GM18511 (cell line): Measurements from ENCODE around the gene KIF18B.
A peak's percentile ranks its signal among the peaks of the same experiment; 100 is the strongest.
"Not testable (repeated sequence)": the region's sequence is repeated elsewhere in the genome, so short reads cannot be mapped to it uniquely, and the experiment has no call there.

ENCODE experiments used
- ATAC-seq: cut with Tn5 transposase; IDR thresholded peaks from one replicate; pipeline ENCODE4 v1.9.1; 2021; ENCODE audit warnings: mild to moderate bottlenecking, moderate library complexity; ENCODE audit not compliant: unreplicated experiment

The KIF18B gene

DNA sequence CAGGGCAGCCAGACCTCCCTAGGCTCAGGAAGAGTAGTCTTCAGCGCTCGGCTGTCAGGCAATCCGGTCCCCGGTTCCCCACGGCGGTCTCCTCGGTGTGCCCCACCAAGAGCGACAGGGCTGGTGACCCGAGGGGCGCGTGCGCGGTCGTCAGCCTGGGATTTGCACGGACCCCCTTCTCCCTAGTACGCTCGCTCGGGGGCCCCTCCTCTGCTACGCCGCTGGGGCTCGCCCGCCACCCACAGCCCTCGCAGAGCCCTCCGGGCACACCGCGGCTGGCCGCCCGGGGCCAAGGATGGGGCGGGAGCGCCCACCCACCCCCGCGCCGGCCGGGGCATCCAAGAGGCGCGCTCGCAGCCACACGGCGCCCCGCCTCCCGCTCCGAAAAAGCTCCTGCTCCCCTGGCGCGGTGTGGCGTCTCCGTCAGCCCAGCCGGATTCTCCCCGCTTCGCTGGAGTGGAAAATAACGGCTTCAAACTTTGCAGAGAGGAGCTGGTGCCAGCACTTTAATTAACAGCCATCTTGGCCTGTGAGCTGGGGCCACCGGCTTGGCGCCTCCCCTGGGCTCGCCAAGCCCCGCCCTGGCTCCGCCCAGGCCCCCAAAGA, 22.7 kb upstream of the KIF18B start:
- ATAC-seq = no peak

- ATAC-seq = no peak
Measured at GRCh38 chr17:44969144-44969780, 21.7 kb upstream of the KIF18B start.

- ATAC-seq = peak; percentile 78
Measured at GRCh38 chr17:44968225-44969143, 20.9 kb upstream of the KIF18B start, which contains the start of gene C1QL1. TSS of gene C1QL1 (minus strand) at chr17:44968303. CDS start at chr17:44968048, 255 bp downstream.

- ATAC-seq = no peak
Measured at GRCh38 chr17:44967907-44968224, 20.3 kb upstream of the KIF18B start.

- no peak for ATAC-seq
Measured at GRCh38 chr17:44967026-44967906, 19.7 kb upstream of the KIF18B start.

DNA sequence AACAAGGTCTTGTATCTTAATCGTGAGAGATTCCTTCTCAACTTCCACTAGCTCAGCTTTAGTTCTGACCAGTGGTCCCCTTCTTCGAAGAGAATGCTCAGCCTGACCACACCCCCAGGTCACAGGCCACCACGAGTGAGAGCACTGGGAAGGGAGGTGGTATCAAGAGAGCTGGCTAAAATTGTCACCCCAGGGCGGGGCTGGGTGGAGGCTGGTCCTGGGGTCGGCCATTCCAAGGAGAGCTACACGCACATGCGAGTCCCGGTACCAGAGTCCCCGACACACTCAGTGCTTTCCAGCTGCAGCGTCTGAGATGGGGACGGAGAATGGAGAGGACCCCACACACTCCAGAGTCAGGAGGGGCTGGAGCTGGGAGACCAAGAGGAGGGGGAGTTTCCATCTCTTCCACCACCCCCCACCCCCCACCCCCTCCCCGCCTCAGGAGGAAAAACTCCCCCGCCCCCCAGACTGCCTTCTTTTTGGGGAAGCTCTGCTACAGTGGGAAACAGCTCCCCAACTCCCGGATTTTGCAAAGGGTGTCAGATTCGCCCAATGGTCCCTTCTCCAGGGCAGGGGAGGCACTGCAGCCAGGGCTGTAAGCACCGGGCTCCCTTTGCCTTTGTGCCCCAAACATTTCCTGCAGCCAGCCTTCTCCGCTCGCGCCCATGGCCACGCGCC, 18.9 kb upstream of the KIF18B start:
- ATAC-seq = no peak

DNA sequence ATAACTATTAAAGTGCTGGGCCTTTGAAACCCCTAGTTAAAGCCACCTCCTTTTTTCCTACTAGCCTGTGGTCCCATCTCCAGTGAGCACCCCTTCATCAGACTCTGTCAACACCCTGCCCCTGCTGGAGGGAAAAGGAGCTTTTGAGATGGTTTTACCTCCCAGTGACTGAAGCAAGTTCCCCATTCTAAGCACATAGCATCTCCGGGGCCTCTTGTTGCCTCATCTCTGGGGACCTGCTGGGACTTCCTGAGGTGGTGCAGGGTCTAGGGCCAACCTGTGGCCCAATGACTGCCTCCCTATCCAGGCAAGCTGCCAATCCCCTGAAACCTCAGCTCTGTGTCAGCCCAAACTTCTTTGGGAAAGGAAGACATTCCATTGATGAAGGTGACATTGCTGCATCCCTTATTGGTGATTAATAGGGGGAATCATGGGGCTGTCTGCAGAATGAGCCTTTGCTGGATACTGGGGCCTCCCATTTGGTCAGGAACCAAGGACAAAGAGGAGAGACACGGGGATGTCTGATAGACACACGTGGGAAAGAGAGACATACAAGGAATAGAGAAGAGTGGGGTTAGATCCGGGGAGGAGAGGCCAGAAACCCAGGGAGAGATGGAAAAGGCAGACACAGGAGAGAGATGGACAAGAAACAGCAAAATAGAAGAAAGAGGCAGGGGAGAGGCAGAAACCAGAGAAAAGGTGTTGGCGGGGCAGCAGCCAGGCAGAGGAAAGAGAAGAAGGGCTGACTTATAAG, 18.1 kb upstream of the KIF18B start:
- ATAC-seq = no peak

DNA sequence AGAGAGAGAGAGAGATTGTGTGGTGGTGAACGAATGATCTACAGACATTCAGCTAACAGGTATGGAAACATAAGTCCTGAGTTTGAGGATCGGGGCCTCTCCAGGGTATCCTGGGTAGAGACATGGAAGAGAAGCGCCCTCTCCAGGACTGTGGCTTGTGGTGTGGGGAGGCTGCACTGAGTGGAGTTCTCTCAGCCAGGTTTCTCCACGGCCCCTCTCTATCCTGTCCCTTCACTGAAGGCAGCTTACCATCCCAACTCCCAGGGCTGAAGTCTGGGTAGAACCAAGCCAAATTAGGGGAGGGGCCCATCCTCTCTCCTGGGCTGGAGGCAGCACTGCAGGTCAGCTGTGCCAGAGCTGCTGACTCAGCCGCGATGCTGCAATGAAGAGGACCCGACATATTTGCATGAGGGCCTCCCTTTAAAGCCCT, 14.4 kb upstream of the KIF18B start:
- ATAC-seq = no peak

GRCh38 chr17:44960691-44961090, 13.1 kb upstream of the KIF18B start:
- ATAC-seq = no peak

DNA sequence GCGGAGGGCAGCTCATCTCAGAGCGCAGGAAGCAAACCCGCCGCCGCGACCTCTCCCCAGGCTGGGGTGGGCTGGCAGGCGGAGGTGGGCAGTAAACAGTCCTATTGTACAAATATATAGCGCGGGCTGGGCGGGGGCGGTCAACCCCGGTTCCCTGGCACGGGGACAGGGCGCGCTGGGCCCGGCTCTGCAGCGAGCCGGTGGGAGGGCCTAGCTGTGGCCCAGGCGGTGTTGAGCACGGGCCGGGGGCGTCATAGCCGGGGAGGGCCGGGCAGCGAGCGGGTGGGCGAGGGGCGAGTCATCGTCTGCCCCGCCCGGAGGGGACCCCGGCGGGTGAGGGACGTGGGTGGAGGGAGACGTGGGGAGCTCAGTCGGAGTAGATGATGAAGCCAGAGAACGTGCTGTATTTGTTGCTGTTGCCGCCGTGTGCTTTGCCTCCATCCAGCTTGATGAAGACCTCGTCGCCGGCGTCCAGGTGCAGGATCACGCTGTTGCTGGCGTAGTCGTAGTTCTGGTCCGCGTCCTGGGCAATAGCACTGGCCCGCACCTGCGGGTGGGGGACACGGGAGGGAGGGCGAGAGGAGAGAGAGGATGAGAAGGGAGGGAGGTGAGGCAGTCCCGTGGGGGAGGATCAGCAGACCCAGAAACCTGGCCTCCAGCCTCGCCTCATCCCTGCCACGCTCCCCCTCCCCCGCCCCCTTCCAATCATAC, 12.4 kb upstream of the KIF18B start:
- no peak for ATAC-seq

DNA sequence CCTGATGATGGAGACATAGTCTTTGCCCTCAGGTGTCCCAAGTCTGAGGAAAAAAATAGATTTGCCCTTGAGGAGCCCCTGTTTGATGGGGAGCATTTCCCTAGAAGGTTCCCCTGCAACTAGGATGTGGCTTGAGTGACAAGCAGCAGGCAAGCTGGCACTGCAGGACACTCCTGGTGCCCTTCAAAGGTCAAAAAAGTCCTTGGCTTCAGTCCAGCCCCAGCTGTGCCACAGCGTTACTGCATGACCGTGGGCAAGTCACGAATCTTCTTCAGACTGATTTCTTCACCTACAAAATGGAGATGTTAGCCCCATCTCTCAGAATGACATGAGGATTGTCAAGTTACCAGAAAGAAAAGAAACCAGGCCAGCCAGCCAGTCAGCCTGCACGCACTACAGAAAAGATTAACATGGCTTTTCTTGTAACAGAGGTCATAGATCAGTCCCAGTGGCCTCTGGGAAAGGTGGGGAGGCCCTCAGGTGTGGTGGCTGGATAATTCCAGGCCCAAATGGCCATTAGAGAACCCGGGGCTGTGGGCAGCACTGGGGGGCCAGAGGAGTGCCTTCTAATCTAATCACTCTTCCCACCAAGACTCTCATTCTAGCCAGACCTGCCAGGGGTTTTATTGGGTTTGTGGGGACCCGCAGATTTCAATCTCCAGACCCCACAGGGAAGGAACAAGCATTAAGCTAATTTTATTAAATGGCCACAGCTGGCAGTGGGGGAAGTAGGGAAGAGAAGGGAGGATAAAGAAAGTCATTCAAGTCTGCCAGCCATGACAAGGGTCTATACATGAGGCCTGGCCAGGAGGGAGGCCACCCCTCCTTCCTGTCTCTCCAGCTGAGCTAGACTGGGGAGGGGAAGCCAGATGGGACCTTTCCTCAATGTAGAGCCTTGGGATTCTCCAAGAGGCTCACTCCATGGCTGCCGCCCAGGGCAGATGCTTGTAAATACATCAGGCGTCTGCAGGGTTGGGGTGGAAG, 9.7 kb upstream of the KIF18B start:
- ATAC-seq = no peak

GRCh38 chr17:44955674-44956425, 8.3 kb upstream of the KIF18B start:
- no peak for ATAC-seq

DNA sequence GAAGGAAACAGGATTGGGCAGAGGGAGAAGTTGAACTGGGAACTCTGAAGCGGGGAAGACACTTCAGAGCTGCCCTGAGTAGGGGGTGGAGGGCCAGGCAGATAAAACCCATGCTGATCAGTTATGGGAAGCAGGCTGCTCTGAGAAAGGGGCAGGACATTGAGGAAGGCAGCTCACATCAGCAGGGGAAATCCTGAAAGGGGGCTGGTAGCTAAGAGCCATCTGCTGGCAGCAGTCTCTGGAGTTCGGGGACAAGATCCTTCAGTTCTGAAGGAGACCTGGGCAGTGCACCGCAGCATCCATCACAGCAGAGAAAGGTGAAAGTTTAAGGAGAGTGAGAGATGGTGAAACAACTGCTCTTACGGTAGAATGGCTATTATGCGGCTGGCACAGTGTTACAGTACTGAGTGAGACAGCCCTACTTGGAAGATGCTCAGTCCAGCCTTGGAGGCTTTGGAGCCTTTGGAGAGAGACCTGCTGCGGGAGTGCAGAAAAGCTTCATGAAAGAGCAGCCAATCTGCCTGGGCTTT, 5.4 kb upstream of the KIF18B start:
- ATAC-seq = no peak

DNA sequence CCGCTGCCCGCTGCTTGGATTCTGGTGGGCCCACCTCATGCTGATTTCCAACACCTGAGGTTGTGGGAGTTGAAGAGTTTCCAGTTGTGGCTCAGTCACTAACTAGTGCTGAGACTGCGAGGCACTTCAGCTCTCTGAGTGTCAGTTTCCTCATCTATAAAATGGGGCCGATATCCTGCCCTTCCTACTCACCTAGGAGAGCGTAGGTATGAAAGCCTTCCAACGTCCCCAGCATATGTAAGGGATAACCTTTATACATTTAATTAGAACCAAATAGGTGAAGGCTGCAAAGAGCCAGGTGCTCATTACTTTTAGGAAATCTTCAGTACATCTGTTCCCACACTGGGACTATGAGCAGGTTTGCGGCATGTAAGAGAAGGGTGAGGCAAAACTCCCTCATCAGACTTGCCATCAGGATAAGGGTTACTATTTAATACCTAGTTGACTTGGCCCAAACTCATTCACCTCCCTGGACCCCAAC, 782 bp upstream of the KIF18B start:
- ATAC-seq = no peak

DNA sequence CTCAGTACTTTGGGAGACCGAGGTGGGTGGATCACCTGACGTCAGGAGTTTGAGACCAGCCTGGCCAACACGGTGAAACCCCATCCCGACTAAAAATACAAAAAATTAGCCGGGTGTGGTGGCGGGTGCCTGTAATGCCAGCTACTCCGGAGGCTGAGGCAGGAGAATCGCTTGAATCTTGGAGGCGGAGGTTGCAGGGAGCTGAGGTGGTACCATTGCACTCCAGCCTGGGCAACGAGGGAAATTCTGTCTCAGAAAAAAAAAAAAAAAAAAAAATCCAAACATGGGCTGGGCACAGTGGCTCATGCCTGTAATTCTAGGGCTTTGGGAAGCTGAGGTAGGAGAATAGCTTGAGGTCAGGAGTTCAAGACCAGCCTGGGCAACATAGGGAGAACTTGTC, 1.9 kb downstream of the KIF18B start:
- not testable (repeated sequence) for ATAC-seq

- ATAC-seq = no peak
Measured at GRCh38 chr17:44942456-44942855, 5.1 kb downstream of the KIF18B start.
